DND-41 (cell line): ENCODE results near the gene PCLO.

Experiments used
- CTCF ChIP-seq: IDR thresholded peaks from 2 replicates; pipeline ENCODE4 v1.5.1; 2012; ENCODE audit warnings: borderline replicate concordance, low read length, moderate library complexity, mild to moderate bottlenecking; ENCODE audit not compliant: poor library complexity, severe bottlenecking; ENCODE audit errors: extremely low read depth
- EZH2 ChIP-seq: IDR thresholded peaks from 3 replicates; pipeline ENCODE4 v1.6.1; 2012; ENCODE audit warnings: borderline replicate concordance, low read depth, mild to moderate bottlenecking, moderate library complexity, low read length, inconsistent platforms; ENCODE audit not compliant: severe bottlenecking

DNA sequence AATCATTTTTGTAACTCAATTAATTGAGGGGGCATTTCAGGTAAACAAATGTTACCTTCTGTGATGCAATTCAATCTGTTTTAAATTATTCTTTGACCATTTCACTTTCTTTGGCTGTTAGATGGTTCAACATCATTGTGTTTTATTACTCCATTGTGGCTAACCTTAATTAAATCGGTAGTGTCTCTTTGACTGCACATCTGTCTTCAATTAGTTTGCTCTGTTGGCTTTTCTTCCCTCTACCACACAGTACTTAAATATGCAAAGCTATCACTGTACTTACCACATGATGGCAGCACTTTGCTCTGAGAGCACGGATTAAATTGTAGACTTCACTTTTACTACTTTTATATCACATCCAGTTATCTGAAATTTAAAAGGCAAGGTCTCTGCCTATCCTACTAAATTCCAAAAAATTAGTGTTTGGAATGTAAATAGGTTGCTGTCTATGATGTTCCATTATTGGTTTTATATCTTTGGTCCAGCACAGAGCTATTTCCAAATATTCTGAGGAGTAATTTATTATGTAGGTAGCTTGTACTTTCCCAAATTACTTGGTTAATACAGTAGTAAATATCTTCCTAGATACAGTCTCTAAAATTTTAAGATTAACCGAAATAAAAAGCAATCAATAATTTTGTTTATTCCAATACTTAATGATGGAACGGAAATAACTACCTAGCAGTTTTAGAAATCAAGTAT lies 352.0 kb downstream of the PCLO start:
- TF ChIP-seq CTCF: peak; percentile 79
- TF ChIP-seq EZH2: no peak
